HG03064 (cell line): ENCODE measurements around the gene KRT2.

Experiments used
- ATAC-seq: cut with Tn5 transposase; IDR thresholded peaks from one replicate; pipeline ENCODE4 v1.9.1; 2021; ENCODE audit warnings: low read depth; ENCODE audit not compliant: unreplicated experiment

KRT2 gene

DNA sequence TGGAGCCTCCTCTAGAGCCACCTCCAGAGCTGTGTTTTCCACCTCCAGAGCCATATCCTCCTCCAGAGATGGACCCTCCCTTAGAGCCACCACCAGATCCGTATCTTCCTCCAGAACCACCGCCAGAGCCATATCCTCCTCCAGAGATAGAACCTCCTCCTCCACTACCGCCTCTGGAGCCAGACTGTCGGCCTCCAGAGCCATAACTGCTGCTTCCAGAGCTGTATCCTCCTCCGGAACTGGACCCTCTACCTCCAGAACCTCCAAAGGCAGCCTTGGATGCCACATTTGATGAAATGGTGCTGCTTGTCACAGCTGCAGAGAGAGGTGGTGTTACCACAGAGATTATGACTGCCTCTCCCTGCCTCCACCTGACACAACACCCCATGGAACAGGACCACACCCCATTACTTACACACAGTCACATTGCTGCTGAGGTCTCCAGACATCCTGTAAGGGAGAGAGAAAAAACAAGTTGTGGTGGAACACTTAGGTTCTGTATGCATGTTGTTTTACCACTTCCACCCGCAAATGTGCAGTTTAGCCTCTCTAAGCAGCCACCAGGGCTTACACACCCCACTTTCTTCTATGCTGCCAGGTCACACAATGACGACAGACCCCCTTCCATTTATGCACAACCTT lies 6.8 kb downstream of the KRT2 start:
- no peak for ATAC-seq

DNA sequence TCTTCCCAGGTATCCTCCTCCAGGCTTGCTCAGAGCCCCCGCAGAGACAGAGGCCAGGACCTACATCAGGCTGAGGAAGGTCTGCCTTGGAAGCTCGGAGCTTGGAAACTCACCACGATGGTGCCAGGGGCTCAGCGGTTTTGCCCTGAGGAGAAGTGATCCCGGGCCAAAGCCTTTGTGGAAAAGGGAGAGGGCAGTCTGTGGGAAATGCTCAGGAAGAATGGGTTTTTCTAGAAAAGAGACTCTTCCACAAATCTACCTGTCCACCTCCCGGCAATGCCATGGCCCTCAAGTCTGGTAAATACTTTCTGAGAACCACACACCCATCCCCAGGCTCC lies 8.0 kb downstream of the KRT2 start:
- ATAC-seq: no peak

DNA sequence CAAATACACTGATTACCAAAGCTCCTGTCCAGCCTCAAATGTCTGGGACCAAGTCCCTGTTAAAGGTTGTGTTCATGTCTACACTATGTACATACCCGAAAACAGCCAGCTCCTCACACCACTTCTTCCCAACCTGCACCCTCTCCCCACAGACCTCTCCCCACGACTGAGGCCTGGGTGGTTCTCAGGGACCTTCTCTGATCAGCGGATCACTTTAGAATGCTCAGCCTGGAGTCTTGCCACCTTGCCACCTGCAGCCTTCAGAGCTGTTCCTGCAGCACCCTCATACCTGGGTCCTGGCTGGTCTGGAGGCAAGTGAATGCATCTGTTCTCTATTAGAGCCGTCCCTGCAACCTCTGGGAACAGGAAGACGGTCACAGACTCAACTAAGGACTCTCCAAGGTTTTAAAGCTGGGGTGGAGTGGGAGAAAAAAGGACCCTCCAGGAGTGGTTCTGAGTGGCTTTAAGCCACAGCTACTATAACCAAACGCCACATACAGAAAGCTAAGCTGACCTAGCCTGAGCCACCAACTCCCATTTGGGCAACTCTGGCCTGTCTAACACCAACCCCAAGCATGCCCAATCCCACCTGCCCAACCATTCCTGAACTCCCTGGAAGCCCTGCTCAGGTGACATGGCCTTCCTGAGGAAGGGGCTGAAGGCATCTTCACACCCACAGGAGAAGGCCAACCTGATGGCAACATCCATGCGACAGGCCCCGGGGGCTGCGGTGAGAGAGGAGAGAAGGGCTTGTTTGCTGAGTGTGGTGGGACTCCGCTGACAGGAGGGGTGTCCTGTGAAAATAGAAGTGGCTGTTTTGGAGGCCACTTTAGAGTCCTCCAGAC lies 8.6 kb downstream of the KRT2 start:
- no peak for ATAC-seq

DNA sequence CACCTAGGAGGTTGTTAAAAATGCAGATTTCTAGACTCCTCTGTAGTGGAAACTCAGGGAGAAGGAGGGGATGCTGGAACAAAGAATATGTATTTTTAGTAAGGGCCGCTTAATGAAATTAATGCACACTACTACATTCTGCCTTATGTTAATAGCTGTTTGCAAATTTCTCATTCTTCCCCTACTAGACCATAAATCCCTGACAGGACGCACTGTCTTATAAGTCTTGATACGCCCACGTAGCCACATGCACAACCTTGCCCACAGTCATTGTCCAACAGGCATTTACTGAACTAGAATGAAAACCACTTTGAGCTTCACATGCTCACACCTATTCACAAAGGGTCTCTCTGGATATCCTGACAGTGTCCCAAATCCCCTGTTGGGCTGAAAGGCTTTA lies 10.5 kb downstream of the KRT2 start:
- ATAC-seq: no peak

DNA sequence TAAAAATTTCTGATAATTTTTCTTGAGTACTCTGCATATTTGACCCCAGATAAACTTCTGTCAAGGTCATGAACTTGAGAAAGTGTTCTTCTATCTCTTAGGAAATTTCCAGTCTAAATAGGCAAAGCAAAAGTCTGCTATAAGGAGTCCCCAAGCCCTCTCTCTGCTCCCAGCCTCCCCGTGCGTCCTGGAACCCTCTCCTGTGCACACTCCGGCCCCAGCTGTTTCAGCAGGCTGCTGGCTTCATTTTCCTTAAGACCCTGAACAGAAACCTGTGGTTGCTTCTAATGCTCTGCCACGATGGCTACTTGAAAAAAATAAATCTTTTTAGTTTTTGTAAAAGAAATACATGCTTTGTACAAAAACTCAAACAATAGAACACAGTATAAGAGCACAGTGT lies 14.7 kb downstream of the KRT2 start:
- ATAC-seq: no peak

GRCh38 chr12:52636592-52637258 lies 15.3 kb downstream of the KRT2 start:
- no peak for ATAC-seq

GRCh38 chr12:52636189-52636588 lies 15.8 kb downstream of the KRT2 start:
- no peak for ATAC-seq

- ATAC-seq: no peak
These were observed 17.6 kb downstream of the KRT2 start for GRCh38 chr12:52634266-52635056.

DNA sequence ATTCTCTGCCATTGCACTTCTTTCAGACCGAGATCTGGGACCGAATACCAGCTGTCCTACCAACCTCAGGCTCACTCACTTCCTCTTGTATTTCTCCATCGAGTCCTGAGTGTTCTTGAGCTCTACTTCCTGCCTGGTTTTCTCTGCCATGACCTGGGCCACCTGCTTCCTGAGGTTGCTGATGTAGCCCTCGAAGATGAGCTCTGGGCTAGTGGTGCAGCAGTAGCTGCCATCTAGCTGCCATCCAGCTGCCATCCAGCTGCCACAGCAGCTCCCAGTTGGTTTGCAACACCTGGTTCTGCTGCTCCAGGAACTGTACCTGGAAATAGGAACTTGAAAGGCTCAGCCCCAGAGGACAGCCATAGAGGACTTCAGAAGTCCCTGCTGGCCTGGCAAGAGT lies 18.6 kb downstream of the KRT2 start:
- no peak for ATAC-seq

DNA sequence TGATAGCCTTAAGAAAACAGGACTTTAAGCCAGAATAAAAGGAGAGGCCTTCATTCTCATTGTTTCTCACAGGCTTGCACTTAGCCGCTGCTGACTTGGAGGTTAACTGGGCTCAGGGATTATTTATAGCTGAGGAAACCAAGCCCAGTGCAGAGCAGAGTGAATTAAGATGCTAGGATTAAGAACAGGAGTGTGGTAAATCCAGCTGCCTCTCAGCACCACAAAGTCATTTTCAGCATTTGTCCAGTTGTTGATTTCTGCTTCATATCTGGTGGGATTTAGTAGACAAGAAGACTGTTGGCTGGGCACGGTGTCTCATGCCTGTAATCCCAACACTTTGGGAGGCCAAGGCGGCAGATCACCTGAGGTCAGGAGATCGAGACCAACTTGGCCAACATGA lies 19.4 kb downstream of the KRT2 start:
- ATAC-seq: no peak

DNA sequence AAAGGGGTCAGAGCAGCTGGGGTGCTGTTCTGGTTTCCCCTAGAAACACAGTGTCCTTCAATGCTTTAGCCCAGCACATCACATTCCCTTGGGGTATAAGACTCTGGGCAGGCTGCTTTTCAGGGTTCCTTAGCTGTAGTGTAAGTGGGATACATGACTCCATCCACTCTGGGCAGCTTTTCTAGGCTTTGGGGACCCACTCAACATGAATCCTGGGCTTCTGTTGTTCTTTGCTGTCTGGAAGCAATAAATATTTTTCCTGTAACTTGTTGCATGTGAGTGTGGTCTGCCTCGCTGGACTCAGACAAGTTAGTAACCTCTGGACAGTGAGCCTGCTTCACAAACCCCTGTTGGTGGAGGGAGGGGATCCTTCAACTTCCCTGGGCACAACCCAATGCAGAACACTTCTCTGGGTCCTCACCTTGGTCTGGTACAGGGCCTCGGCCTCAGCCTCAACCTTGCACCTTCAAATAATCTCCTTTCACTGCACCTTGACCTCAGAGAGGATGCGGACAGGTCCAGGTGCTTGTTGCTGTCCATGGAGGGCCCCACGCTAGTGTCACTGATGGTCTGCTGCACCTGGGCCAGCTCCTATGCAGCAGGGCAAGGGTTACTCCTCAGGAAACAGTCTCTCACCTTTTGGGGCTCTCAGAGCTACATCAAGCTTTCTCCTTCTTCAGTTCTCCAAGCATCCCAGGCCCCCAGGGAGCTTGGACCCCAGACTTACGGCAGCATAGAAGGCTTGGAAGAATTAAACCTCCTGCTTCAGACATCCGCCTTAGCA lies 20.1 kb downstream of the KRT2 start:
- ATAC-seq: no peak

DNA sequence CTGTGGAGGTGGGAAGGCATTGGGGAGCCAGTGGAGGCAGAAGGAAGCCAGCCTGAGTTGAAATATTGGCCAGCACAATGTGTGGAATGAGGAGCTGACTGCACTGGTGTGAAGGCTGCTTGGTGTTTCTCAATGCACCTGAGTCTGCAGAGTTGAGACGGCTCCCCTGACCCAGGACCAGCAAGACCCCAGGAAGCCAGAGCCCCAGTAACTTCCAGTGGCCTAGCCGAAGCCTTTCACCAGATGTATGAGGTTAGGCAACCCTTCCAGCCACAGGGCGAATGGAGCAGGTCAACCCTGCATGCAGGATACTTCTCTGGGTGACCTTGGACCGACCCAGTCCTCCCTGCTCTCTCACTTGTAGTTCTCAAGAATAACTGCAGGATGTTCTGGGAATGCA lies 20.7 kb downstream of the KRT2 start:
- ATAC-seq: no peak

- ATAC-seq: no peak
These were observed 21.3 kb downstream of the KRT2 start for GRCh38 chr12:52630599-52631200.

- ATAC-seq: no peak
These were observed 22.0 kb downstream of the KRT2 start for GRCh38 chr12:52630008-52630500.

- no peak for ATAC-seq
These were observed 22.6 kb downstream of the KRT2 start for GRCh38 chr12:52629281-52630007.

- no peak for ATAC-seq
These were observed 23.2 kb downstream of the KRT2 start for GRCh38 chr12:52628841-52629240.

DNA sequence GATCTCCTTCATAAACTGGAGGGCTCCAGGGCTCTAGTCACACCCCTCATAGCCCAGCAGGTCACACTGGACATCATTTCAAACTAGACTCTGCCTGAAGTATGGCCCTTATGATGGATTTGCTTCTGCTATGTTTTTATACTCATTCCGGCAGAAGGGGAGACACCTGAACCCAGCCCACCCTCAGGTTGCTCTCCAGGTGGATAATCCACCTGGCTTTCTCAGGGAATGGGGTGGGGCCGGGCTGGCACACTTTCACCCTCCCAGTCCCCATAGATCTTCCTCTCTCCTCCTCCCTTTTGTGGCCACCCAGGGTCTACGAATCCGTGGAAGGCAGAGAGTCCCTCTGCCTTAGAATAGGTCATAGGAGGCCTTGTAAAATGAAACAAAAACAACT lies 23.9 kb downstream of the KRT2 start:
- no peak for ATAC-seq

DNA sequence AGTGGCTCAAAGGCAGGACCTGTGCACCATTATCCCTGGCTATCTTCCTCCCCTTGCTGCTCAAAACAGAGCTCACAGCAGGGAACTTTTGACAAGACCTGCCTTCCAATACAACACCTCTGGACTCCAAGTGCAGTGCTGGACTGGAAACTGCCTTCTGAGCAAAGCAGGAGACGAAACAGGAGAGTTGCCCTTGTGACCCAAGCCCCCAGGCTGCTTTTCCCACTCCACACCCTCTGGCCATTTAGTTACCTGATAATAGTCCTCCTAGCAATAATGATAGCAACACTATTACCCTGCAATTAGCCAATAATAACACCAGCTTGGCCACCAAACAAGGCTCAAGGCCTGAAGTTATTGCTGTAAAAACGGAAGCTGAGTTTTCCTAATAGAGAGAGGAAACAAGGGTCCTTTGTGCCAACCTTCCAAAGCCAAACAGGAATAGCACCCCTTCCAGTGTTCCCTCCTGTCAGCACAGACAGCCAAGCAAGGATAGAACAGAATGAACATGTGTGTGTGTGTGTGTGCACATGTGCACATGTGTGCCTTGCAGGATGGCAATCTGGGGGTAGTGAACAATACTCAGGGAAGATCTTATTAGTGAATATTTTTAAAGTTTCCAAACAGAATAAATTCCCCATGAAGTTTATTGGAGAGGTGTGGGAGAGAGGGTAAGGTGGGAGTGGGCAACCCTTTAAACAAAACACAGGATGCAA lies 24.5 kb downstream of the KRT2 start:
- no peak for ATAC-seq
